HepG2 (cell line): ENCODE measurements around the gene SSC5D. TPM values are rescaled to one million over a fixed set of nuclear protein-coding genes. Genes with fewer than 3 reads are reported as not detected.

Source experiments
- ARNTL ChIP-seq: sonication (generic); formaldehyde crosslinking; IDR thresholded peaks from 2 replicates; pipeline ENCODE4 v1.4.0; 2020; ENCODE audit warnings: mild to moderate bottlenecking, missing genetic modification reagents
- CEBPG ChIP-seq: IDR thresholded peaks from 2 replicates; pipeline ENCODE4 v1.6.1; 2016
- GABPB1 ChIP-seq: IDR thresholded peaks from 2 replicates; pipeline ENCODE4 v1.6.1; 2016; ENCODE audit warnings: mild to moderate bottlenecking, missing genetic modification reagents, moderate library complexity, missing compliant biosample characterization
- KLF13 ChIP-seq: sonication (generic); formaldehyde crosslinking; IDR thresholded peaks from 2 replicates; pipeline ENCODE4 v1.4.0; 2020; ENCODE audit warnings: mild to moderate bottlenecking, missing genetic modification reagents
- RFX1 ChIP-seq: fragments of 450-650 bp; IDR thresholded peaks from 2 replicates; pipeline ENCODE4 v1.6.1; 2017
- SP2 ChIP-seq: sonication (generic); formaldehyde crosslinking; IDR thresholded peaks from 2 replicates; pipeline ENCODE4 v1.5.1; 2020; ENCODE audit warnings: mild to moderate bottlenecking, missing genetic modification reagents
- ZNF687 ChIP-seq: sonication (generic); formaldehyde crosslinking; IDR thresholded peaks from 2 replicates; pipeline ENCODE4 v1.5.1; 2020; ENCODE audit warnings: mild to moderate bottlenecking, missing genetic modification reagents, moderate library complexity
- polyA plus RNA-seq, 8 experiments: library from polyadenylated mRNA; depleted of rRNA in 3 of 8; stranded (reverse) in 7 of 8; unstranded in 1 of 8; fragments of >200 nt; fragmentation: Illumina TruSeq in 4 of 8; extraction: Trizol in 4 of 8; gene quantifications; 2 replicates each; pipeline versions ENCODE4 v1.2.1 to v1.2.3, GENCODE V29; 2011 to 2016; ENCODE audit warnings: low read depth in 4 of 8, missing spikeins in 1 of 8, mixed read lengths in 1 of 8; ENCODE audit not compliant: insufficient read depth in 1 of 8
- total RNA-seq, 5 experiments: library from RNA; depleted of rRNA; stranded (reverse); fragments of >200 nt; fragmentation: Illumina TruSeq; extraction: Trizol; gene quantifications; 2 replicates each; pipeline ENCODE4 v1.2.3, GENCODE V29; 2016; ENCODE audit warnings: low read depth in 1 of 5
- TF ChIP-seq, protein P1 (sequence below): sonication (generic); formaldehyde crosslinking; IDR thresholded peaks from 2 replicates; pipeline ENCODE4 v1.5.1; 2020; ENCODE audit warnings: mild to moderate bottlenecking, missing genetic modification reagents, borderline replicate concordance
- TF ChIP-seq, protein P2 (sequence below): sonication (generic); formaldehyde crosslinking; IDR thresholded peaks from 2 replicates; pipeline ENCODE4 v1.9.0; 2021; ENCODE audit warnings: missing genetic modification reagents, borderline replicate concordance
- TF ChIP-seq, protein P3 (sequence below), 2 experiments: IDR thresholded peaks; 2 replicates each; pipeline ENCODE4 v1.6.1; 2011 to 2012; ENCODE audit warnings: low read length in 2 of 2, borderline replicate concordance in 1 of 2, low read depth in 1 of 2, mild to moderate bottlenecking in 1 of 2, moderate library complexity in 1 of 2

The SSC5D gene
- total and polyA plus RNA-seq, 2 of the 13 experiments (the other 11 are each of a cell fraction or from before 2014, with no cell fraction given) = not detected

- TF ChIP-seq, protein P1, sequence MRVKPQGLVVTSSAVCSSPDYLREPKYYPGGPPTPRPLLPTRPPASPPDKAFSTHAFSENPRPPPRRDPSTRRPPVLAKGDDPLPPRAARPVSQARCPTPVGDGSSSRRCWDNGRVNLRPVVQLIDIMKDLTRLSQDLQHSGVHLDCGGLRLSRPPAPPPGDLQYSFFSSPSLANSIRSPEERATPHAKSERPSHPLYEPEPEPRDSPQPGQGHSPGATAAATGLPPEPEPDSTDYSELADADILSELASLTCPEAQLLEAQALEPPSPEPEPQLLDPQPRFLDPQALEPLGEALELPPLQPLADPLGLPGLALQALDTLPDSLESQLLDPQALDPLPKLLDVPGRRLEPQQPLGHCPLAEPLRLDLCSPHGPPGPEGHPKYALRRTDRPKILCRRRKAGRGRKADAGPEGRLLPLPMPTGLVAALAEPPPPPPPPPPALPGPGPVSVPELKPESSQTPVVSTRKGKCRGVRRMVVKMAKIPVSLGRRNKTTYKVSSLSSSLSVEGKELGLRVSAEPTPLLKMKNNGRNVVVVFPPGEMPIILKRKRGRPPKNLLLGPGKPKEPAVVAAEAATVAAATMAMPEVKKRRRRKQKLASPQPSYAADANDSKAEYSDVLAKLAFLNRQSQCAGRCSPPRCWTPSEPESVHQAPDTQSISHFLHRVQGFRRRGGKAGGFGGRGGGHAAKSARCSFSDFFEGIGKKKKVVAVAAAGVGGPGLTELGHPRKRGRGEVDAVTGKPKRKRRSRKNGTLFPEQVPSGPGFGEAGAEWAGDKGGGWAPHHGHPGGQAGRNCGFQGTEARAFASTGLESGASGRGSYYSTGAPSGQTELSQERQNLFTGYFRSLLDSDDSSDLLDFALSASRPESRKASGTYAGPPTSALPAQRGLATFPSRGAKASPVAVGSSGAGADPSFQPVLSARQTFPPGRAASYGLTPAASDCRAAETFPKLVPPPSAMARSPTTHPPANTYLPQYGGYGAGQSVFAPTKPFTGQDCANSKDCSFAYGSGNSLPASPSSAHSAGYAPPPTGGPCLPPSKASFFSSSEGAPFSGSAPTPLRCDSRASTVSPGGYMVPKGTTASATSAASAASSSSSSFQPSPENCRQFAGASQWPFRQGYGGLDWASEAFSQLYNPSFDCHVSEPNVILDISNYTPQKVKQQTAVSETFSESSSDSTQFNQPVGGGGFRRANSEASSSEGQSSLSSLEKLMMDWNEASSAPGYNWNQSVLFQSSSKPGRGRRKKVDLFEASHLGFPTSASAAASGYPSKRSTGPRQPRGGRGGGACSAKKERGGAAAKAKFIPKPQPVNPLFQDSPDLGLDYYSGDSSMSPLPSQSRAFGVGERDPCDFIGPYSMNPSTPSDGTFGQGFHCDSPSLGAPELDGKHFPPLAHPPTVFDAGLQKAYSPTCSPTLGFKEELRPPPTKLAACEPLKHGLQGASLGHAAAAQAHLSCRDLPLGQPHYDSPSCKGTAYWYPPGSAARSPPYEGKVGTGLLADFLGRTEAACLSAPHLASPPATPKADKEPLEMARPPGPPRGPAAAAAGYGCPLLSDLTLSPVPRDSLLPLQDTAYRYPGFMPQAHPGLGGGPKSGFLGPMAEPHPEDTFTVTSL (CRISPR knock-in tag) = no peak
- no peak for TF ChIP-seq KLF13 (CRISPR knock-in tag)
- peak; percentile 98 for TF ChIP-seq ARNTL
- TF ChIP-seq, protein P2, sequence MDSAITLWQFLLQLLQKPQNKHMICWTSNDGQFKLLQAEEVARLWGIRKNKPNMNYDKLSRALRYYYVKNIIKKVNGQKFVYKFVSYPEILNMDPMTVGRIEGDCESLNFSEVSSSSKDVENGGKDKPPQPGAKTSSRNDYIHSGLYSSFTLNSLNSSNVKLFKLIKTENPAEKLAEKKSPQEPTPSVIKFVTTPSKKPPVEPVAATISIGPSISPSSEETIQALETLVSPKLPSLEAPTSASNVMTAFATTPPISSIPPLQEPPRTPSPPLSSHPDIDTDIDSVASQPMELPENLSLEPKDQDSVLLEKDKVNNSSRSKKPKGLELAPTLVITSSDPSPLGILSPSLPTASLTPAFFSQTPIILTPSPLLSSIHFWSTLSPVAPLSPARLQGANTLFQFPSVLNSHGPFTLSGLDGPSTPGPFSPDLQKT (CRISPR knock-in tag) = no peak
- peak; percentile 85 for TF ChIP-seq ZNF687 (CRISPR knock-in tag)
- 0 out of 2 replicates have a peak, but pooled peaks have one; percentile 12 for TF ChIP-seq CEBPG (CRISPR knock-in tag)
- TF ChIP-seq, protein P3, sequence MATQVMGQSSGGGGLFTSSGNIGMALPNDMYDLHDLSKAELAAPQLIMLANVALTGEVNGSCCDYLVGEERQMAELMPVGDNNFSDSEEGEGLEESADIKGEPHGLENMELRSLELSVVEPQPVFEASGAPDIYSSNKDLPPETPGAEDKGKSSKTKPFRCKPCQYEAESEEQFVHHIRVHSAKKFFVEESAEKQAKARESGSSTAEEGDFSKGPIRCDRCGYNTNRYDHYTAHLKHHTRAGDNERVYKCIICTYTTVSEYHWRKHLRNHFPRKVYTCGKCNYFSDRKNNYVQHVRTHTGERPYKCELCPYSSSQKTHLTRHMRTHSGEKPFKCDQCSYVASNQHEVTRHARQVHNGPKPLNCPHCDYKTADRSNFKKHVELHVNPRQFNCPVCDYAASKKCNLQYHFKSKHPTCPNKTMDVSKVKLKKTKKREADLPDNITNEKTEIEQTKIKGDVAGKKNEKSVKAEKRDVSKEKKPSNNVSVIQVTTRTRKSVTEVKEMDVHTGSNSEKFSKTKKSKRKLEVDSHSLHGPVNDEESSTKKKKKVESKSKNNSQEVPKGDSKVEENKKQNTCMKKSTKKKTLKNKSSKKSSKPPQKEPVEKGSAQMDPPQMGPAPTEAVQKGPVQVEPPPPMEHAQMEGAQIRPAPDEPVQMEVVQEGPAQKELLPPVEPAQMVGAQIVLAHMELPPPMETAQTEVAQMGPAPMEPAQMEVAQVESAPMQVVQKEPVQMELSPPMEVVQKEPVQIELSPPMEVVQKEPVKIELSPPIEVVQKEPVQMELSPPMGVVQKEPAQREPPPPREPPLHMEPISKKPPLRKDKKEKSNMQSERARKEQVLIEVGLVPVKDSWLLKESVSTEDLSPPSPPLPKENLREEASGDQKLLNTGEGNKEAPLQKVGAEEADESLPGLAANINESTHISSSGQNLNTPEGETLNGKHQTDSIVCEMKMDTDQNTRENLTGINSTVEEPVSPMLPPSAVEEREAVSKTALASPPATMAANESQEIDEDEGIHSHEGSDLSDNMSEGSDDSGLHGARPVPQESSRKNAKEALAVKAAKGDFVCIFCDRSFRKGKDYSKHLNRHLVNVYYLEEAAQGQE (IDR thresholded peaks at IDR 0.05; ENCODE audit: borderline replicate concordance in 1 of 2, low read depth in 1 of 2, low read length in 2 of 2) = no peak
- peak; percentile 98 for TF ChIP-seq SP2 (CRISPR knock-in tag)
- no peak for TF ChIP-seq RFX1
- TF ChIP-seq GABPB1 = peak; percentile 86
Observed at GRCh38 chr19:55461259-55461973, 26.8 kb upstream of the SSC5D start, which contains the start of gene ISOC2 (continued).
